GM12878 (cell line): ENCODE measurements around the gene AP3S1. TPM values are rescaled to one million over a fixed set of nuclear protein-coding genes. Genes with fewer than 3 reads are reported as not detected.

Source experiments
- ATAC-seq: fragments of 200-7000 bp; cut with Tn5 transposase; 3 replicates; pipeline ENCODE4 v1.9.1; 2020; ENCODE audit warnings: mild to moderate bottlenecking, moderate library complexity
- BruUV-seq: library from RNA; stranded (reverse); fragments of 400-500 nt; replicated peaks from 2 replicates; lab custom pipeline; 2021; lab: Mats Ljungman, UMichigan
- CTCF ChIA-PET: fragments of 300-600 bp; sonication (Branson Sonifier 250); formaldehyde crosslinking; extraction: SDS; loops from one replicate; lab custom pipeline; 2021; ENCODE audit warnings: inconsistent platforms; lab: Yijun Ruan, JAX
- POLR2A ChIA-PET: fragments of 350-600 bp; formaldehyde crosslinking; extraction: SDS; loops from one replicate; lab custom pipeline; 2021; ENCODE audit warnings: inconsistent platforms; lab: Charles Lee
- RAD21 ChIA-PET: fragments of 300-600 bp; sonication (Branson Sonifier 250); formaldehyde crosslinking; loops from one replicate; lab custom pipeline; 2023; ENCODE audit warnings: antibody characterized with exemption; ENCODE audit not compliant: unreplicated experiment; lab: Charles Lee
- SMC1A ChIA-PET: fragments of 300-600 bp; sonication (Branson Sonifier 250); formaldehyde crosslinking; loops from one replicate; lab custom pipeline; 2023; ENCODE audit not compliant: unreplicated experiment, uncharacterized antibody; lab: Charles Lee
- DNase-seq: peaks from one replicate; pipeline ENCODE4 v3.0.0-alpha.2; 2011; ENCODE audit warnings: low read depth, low spot score
- FAIRE-seq: peaks from 3 replicates; lab custom pipeline; 2011; peaks lifted over from hg19 to GRCh38; lab: Jason Lieb, UNC
- H2AFZ ChIP-seq: 2 replicates; pipeline ENCODE4 v1.6.0; 2011; ENCODE audit warnings: low read depth, low read length, control low read depth; ENCODE audit not compliant: control insufficient read depth
- H3K27ac ChIP-seq: 2 replicates; pipeline ENCODE4 v1.5.1; 2011; ENCODE audit warnings: control low read depth; ENCODE audit not compliant: control insufficient read depth, insufficient read depth
- H3K27me3 ChIP-seq, 2 experiments: replicated peaks in 1 of 2; 2 replicates each; pipeline versions ENCODE4 v1.6.0 to v1.6.1; 2011; ENCODE audit warnings: low read length in 1 of 2; ENCODE audit not compliant: control insufficient read depth in 2 of 2, insufficient read depth in 2 of 2
- H3K36me3 ChIP-seq, 2 experiments: 2 replicates each; pipeline ENCODE4 v1.5.1; 2011; ENCODE audit warnings: low read length in 1 of 2; ENCODE audit not compliant: control insufficient read depth in 2 of 2, insufficient read depth in 2 of 2
- H3K4me1 ChIP-seq: 2 replicates; pipeline ENCODE4 v1.6.1; 2011; ENCODE audit warnings: mild to moderate bottlenecking, low read length, moderate library complexity, mixed read lengths; ENCODE audit not compliant: control insufficient read depth, insufficient read depth
- H3K4me2 ChIP-seq: 2 replicates; pipeline ENCODE4 v1.6.0; 2011; ENCODE audit warnings: control low read depth; ENCODE audit not compliant: control insufficient read depth, insufficient read depth
- H3K4me3 ChIP-seq: fragments of 200-600 bp; sonication (generic); 2 replicates; pipeline ENCODE4 v1.5.1; 2016
- H3K79me2 ChIP-seq: 2 replicates; pipeline ENCODE4 v1.6.0; 2011; ENCODE audit warnings: low read length; ENCODE audit not compliant: control insufficient read depth, insufficient read depth
- H3K9ac ChIP-seq: 2 replicates; pipeline ENCODE4 v1.8.0; 2011; ENCODE audit warnings: low read length, control low read depth, mixed read lengths; ENCODE audit not compliant: control insufficient read depth, insufficient read depth
- H3K9me3 ChIP-seq: replicated peaks from 3 replicates; pipeline ENCODE4 v1.5.1; 2011; ENCODE audit warnings: mild to moderate bottlenecking, low read length; ENCODE audit not compliant: control insufficient read depth, insufficient read depth
- H4K20me1 ChIP-seq: 2 replicates; pipeline ENCODE4 v1.6.0; 2011; ENCODE audit not compliant: control insufficient read depth, insufficient read depth
- CBFB ChIP-seq: IDR thresholded peaks from 2 replicates; pipeline ENCODE4 v1.6.1; 2016; ENCODE audit warnings: antibody characterized with exemption, low read depth
- CBX5 ChIP-seq: sonication (generic); IDR thresholded peaks from 2 replicates; pipeline ENCODE4 v1.6.1; 2016; ENCODE audit warnings: low read depth, moderate library complexity, mild to moderate bottlenecking, inconsistent platforms
- CREB1 ChIP-seq: IDR thresholded peaks from 2 replicates; pipeline ENCODE4 v1.6.1; 2012; ENCODE audit warnings: low read depth, mild to moderate bottlenecking, inconsistent platforms
- KAT2A ChIP-seq: conservative IDR thresholded peaks from 2 replicates; pipeline ENCODE4 v1.6.1; 2011; ENCODE audit warnings: low read depth, low read length; ENCODE audit not compliant: control insufficient read depth
- MEF2B ChIP-seq: fragments of 450-650 bp; IDR thresholded peaks from 2 replicates; pipeline ENCODE4 v1.6.1; 2018; ENCODE audit warnings: mild to moderate bottlenecking, moderate library complexity; ENCODE audit not compliant: partially characterized antibody, poor library complexity, severe bottlenecking
- NRF1 ChIP-seq: conservative IDR thresholded peaks from 2 replicates; pipeline ENCODE4 v1.6.1; 2011; ENCODE audit warnings: mild to moderate bottlenecking, low read depth, low read length, improper control_type of control experiment
- PKNOX1 ChIP-seq: fragments of 450-650 bp; IDR thresholded peaks from 2 replicates; pipeline ENCODE4 v1.6.1; 2016; ENCODE audit warnings: mild to moderate bottlenecking
- PML ChIP-seq: IDR thresholded peaks from 2 replicates; pipeline ENCODE4 v1.6.1; 2012; ENCODE audit warnings: low read length, inconsistent platforms
- RAD21 ChIP-seq: IDR thresholded peaks from 2 replicates; pipeline ENCODE4 v1.6.1; 2011; ENCODE audit warnings: mild to moderate bottlenecking, low read depth, low read length, moderate library complexity; ENCODE audit not compliant: insufficient read depth
- TCF12 ChIP-seq: IDR thresholded peaks from 2 replicates; pipeline ENCODE4 v1.6.1; 2011; ENCODE audit warnings: low read depth, mild to moderate bottlenecking, low read length
- ZNF217 ChIP-seq: fragments of 450-650 bp; IDR thresholded peaks from 2 replicates; pipeline ENCODE4 v1.6.1; 2017; ENCODE audit warnings: antibody characterized with exemption, mild to moderate bottlenecking
- WGBS: methylation state at CpG from one replicate; pipeline ENCODE4 v1.1.6; 2016; ENCODE audit warnings: low lambda C conversion rate; ENCODE audit not compliant: insufficient replicate concordance, insufficient coverage; ENCODE audit errors: missing lambda C conversion rate; 5-methylcytosine and 5-hydroxymethylcytosine counted together
- in situ Hi-C: fragments of 300-500 bp; cut with MboI; formaldehyde crosslinking; loops from 9 replicates; pipeline ENCODE4 v1.14.3; 2018; ENCODE audit warnings: mixed read lengths
- intact Hi-C: fragments of 100-400 bp; cut with micrococcal nuclease; formaldehyde crosslinking; loops from one replicate; pipeline ENCODE4 v1.14.2; 2022; ENCODE audit not compliant: unreplicated experiment
- polyA plus RNA-seq, 11 experiments: library from polyadenylated mRNA; depleted of rRNA in 4 of 11; unstranded in 6 of 11; stranded (reverse) in 5 of 11; fragments of >200 nt; fragmentation: Nextera tagmentation in 4 of 11; fragmentation: Illumina TruSeq in 1 of 11; extraction: Ambion mirVana in 4 of 11; extraction: Trizol in 1 of 11; gene quantifications; 1 replicate in 1 of 11; 2 replicates in 10 of 11; pipeline versions ENCODE4 v1.2.1 to v1.2.3, GENCODE V29; 2011 to 2016; ENCODE audit warnings: inconsistent platforms in 2 of 11, missing spikeins in 2 of 11, low read depth in 1 of 11
- total RNA-seq, 4 experiments: library from RNA; depleted of rRNA in 3 of 4; stranded (reverse); fragments of >200 nt in 3 of 4; fragmentation: Illumina TruSeq in 1 of 4; extraction: Trizol in 1 of 4; gene quantifications; 2 replicates each; pipeline versions ENCODE4 v1.2.1 to v1.2.3, GENCODE V29; 2013 to 2021
- TF ChIP-seq, protein P1 (sequence below): IDR thresholded peaks from 2 replicates; pipeline ENCODE4 v1.6.1; 2011; ENCODE audit warnings: mild to moderate bottlenecking, low read depth, low read length, moderate library complexity; ENCODE audit not compliant: insufficient replicate concordance
- TF ChIP-seq, protein P2 (sequence below): fragments of 450-650 bp; formaldehyde crosslinking; IDR thresholded peaks from 2 replicates; pipeline ENCODE4 v1.5.0; 2022; ENCODE audit warnings: mild to moderate bottlenecking, missing genetic modification characterization
- TF ChIP-seq, protein P3 (sequence below): fragments of 450-650 bp; formaldehyde crosslinking; IDR thresholded peaks from 2 replicates; pipeline ENCODE4 v1.4.0; 2020; ENCODE audit warnings: mild to moderate bottlenecking, moderate library complexity

The AP3S1 gene
- total and polyA plus RNA-seq, 10 of the 15 experiments (the other 5 are each of a cell fraction or from before 2014, with no cell fraction given) = 36.4 to 137 (median 67.5) TPM

DNA sequence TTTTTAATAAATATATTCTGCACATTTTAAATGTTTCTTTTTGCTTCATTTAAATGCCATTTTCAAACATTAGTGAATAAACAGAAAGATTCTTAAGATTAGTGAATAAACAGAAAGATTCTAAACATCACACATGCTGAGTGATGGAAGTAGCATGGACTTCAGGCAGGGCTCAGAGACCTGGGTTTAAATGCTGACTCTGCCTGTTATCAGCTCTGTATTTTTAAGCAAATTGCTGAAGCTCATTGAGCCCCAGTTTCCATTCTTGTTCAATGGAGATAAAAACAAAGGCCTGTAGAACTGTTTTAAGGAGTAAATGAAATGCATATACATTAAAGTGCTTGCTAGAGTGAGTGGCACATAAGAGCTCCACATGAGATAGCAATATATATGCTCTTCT, 112.4 kb downstream of the AP3S1 start (continued):
- TF ChIP-seq CBX5 = no peak
- TF ChIP-seq, protein P1, sequence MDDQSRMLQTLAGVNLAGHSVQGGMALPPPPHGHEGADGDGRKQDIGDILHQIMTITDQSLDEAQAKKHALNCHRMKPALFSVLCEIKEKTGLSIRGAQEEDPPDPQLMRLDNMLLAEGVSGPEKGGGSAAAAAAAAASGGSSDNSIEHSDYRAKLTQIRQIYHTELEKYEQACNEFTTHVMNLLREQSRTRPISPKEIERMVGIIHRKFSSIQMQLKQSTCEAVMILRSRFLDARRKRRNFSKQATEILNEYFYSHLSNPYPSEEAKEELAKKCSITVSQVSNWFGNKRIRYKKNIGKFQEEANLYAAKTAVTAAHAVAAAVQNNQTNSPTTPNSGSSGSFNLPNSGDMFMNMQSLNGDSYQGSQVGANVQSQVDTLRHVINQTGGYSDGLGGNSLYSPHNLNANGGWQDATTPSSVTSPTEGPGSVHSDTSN = no peak
- TF ChIP-seq, protein P2, sequence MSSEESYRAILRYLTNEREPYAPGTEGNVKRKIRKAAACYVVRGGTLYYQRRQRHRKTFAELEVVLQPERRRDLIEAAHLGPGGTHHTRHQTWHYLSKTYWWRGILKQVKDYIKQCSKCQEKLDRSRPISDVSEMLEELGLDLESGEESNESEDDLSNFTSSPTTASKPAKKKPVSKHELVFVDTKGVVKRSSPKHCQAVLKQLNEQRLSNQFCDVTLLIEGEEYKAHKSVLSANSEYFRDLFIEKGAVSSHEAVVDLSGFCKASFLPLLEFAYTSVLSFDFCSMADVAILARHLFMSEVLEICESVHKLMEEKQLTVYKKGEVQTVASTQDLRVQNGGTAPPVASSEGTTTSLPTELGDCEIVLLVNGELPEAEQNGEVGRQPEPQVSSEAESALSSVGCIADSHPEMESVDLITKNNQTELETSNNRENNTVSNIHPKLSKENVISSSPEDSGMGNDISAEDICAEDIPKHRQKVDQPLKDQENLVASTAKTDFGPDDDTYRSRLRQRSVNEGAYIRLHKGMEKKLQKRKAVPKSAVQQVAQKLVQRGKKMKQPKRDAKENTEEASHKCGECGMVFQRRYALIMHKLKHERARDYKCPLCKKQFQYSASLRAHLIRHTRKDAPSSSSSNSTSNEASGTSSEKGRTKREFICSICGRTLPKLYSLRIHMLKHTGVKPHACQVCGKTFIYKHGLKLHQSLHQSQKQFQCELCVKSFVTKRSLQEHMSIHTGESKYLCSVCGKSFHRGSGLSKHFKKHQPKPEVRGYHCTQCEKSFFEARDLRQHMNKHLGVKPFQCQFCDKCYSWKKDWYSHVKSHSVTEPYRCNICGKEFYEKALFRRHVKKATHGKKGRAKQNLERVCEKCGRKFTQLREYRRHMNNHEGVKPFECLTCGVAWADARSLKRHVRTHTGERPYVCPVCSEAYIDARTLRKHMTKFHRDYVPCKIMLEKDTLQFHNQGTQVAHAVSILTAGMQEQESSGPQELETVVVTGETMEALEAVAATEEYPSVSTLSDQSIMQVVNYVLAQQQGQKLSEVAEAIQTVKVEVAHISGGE (CRISPR knock-in tag) = no peak
- TF ChIP-seq PML = no peak
- TF ChIP-seq, all 136 proteins: peak for 0

DNA sequence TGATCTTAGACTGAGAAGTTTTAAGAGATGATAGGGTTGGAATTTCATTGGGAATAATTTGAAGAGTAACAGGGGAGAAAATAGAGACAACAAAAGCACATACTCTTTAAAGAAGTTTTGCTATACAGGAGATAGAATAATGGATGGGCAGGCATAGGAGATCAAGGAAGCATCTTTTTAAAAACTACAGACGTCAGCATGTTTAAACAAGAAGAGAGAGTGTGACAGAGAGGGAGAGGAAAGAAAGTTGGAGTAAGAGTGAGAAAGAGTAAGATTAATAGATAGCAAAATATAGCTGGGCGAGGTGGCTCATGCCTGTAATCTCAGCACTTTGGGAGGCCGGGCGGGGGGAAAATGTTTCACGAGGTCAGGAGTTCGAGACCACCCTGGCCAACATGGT, 115.2 kb downstream of the AP3S1 start:
- ATAC-seq = no peak
- no peak overlapping the region for H3K4me2 ChIP-seq
- no peak overlapping the region for H3K9ac ChIP-seq
- H3K4me1 ChIP-seq = no peaks in the 10 kb centered on the region
- no peak overlapping the region for H3K4me3 ChIP-seq
- H3K36me3 ChIP-seq = no peaks in the 10 kb centered on the region
- in situ Hi-C loops = no loop called here
- no peaks in the 10 kb centered on the region for H3K79me2 ChIP-seq
- 34% methylated on average over 6 of the region's 6 CpGs for WGBS
- no peak overlapping the region for H2AFZ ChIP-seq
- BruUV-seq = no TSS peak
- intact Hi-C loops = no loop called here
- H4K20me1 ChIP-seq = no peaks in the 10 kb centered on the region
- no peak for DNase-seq
- H3K27ac ChIP-seq = no peak overlapping the region
- H3K27me3 ChIP-seq = peaks cover 3 to 16% of the 10 kb centered on the region in 2 experiments
- SMC1A ChIA-PET = no interaction called here
- FAIRE-seq = no peak
- RAD21 ChIA-PET = no interaction called here
- CTCF ChIA-PET = interaction anchor here (1.4 kb wide), 1 partner anchor 112 kb away, joined by 4 read pairs; no protein-coding TSS in a partner anchor
- H3K9me3 ChIP-seq = no peaks in the 10 kb centered on the region
- POLR2A ChIA-PET = interaction anchor here (0.6 kb wide), 1 partner anchor 1082 kb away, joined by 7 read pairs; no protein-coding TSS in a partner anchor
- no peak for TF ChIP-seq RAD21
- no peak for TF ChIP-seq KAT2A
- TF ChIP-seq ZNF217 = no peak
- TF ChIP-seq PKNOX1 = no peak
- TF ChIP-seq TCF12 = no peak
- TF ChIP-seq NRF1 = no peak
- TF ChIP-seq CBFB = no peak
- TF ChIP-seq MEF2B = no peak
- TF ChIP-seq, protein P3, sequence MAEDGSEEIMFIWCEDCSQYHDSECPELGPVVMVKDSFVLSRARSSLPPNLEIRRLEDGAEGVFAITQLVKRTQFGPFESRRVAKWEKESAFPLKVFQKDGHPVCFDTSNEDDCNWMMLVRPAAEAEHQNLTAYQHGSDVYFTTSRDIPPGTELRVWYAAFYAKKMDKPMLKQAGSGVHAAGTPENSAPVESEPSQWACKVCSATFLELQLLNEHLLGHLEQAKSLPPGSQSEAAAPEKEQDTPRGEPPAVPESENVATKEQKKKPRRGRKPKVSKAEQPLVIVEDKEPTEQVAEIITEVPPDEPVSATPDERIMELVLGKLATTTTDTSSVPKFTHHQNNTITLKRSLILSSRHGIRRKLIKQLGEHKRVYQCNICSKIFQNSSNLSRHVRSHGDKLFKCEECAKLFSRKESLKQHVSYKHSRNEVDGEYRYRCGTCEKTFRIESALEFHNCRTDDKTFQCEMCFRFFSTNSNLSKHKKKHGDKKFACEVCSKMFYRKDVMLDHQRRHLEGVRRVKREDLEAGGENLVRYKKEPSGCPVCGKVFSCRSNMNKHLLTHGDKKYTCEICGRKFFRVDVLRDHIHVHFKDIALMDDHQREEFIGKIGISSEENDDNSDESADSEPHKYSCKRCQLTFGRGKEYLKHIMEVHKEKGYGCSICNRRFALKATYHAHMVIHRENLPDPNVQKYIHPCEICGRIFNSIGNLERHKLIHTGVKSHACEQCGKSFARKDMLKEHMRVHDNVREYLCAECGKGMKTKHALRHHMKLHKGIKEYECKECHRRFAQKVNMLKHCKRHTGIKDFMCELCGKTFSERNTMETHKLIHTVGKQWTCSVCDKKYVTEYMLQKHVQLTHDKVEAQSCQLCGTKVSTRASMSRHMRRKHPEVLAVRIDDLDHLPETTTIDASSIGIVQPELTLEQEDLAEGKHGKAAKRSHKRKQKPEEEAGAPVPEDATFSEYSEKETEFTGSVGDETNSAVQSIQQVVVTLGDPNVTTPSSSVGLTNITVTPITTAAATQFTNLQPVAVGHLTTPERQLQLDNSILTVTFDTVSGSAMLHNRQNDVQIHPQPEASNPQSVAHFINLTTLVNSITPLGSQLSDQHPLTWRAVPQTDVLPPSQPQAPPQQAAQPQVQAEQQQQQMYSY (CRISPR knock-in tag) = no peak
- TF ChIP-seq CREB1 = no peak
